GM19463 (cell line): ENCODE measurements around the gene PRSS1.
"Not testable (repeated sequence)": the region's sequence is repeated elsewhere in the genome, so short reads cannot be mapped to it uniquely, and the experiment has no call there.

Experiments used
- ATAC-seq: cut with Tn5 transposase; IDR thresholded peaks from one replicate; pipeline ENCODE4 v1.9.1; 2021; ENCODE audit warnings: mild to moderate bottlenecking, moderate library complexity; ENCODE audit not compliant: unreplicated experiment

The PRSS1 gene

DNA sequence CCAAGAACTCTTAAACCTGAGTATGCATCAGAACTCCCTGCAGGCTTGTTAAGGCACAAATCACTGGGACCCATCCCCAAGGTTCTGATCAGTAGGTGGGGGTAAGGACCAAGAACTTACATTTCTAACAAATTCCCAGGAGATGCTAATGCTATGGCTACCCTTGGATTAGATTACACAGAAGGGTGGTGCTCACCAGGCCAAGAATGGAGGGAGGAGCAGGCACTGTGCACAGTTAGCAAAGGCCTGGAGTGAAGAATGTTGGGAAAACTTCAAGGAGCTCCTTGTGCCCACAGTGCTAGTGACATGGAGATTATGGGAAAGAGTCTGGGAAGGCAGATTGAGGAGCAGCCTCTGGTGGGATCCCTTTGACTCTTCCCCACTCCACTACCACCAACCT lies 23.4 kb downstream of the PRSS1 start:
- no peak for ATAC-seq

- no peak for ATAC-seq
Measured at GRCh38 chr7:142773230-142773629, 24.0 kb downstream of the PRSS1 start.

GRCh38 chr7:142773937-142774744 lies 24.9 kb downstream of the PRSS1 start:
- ATAC-seq, result no peak

GRCh38 chr7:142774826-142775225 lies 25.6 kb downstream of the PRSS1 start:
- ATAC-seq, result no peak

GRCh38 chr7:142775351-142776115 lies 26.3 kb downstream of the PRSS1 start:
- ATAC-seq, result not testable (repeated sequence)

DNA sequence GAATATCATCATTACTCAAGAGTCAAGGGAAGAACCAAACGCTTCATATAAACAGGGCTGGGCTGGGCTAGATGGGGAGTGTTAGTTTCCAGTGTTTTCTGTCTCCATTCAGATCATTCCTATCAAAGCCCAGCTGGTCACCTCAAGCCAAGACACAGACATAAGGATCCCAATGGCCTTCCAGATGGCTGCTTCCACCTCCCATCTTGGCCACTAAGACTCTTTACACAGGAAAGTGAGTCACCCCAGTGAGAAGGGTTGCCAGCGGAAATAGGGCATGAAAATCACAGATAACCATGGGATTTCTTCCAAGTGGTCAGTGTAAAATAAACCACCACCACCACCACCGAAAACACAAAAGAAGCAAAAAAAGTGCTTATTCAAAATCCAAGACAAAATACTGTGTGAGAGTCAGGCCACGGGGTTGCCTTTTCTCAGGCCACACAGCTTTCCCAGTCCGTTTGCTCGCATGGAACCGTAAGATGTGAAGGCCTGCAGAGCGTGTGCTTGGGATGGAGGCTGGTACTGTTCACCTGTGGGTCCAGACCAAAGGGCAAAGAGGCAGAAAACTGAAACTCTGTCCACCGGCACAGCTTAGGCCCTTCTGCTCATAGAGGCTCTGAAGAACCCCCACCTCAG lies 27.1 kb downstream of the PRSS1 start:
- ATAC-seq, result no peak

GRCh38 chr7:142776845-142777225 lies 27.6 kb downstream of the PRSS1 start:
- ATAC-seq, result not testable (repeated sequence)

GRCh38 chr7:142777318-142777717 lies 28.0 kb downstream of the PRSS1 start:
- no peak for ATAC-seq

GRCh38 chr7:142782922-142783900 lies 33.9 kb downstream of the PRSS1 start:
- ATAC-seq, result peak; percentile 93

GRCh38 chr7:142784096-142784495 lies 34.8 kb downstream of the PRSS1 start:
- no peak for ATAC-seq

DNA sequence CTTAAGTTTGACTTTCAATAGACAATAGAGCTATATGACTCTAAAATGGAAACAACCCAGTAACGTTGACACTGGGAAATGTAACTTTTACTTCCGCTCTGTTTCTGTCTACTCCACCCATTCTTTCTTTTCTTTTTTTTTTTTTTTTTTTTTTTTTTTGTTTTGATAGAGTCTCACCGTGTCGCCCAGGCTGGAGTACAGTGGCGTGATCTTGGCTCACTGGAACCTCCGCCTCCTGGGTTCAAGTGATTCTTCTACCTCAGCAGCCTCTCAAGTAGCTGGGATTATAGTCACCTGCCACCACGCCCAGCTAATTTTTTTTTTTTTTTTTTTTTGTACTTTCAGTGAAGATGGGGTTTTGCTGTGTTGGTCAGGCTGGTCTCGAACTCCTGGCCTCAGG lies 35.4 kb downstream of the PRSS1 start:
- ATAC-seq, result no peak

DNA sequence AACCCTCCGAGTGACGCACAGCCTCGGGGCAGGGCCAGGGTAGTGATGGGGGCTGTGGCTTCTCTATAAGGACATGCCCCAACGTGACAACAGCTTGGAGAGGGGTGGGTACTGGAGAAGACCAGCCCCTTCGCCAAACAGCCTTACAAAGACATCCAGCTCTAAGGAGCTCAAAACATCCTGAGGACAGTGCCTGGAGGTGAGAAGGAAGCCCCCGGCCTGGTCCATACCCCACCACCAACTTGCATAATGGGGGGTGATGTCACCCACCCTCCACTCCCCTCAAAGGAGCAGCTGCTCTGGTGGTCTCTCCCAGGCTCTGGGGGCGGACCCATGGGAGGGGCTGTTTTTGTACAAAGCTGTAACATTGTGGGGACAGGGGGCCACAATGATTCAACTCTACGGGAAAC lies 36.6 kb downstream of the PRSS1 start:
- no peak for ATAC-seq

GRCh38 chr7:142787034-142787768 lies 37.9 kb downstream of the PRSS1 start:
- ATAC-seq, result no peak

GRCh38 chr7:142787783-142788182 lies 38.5 kb downstream of the PRSS1 start:
- ATAC-seq, result no peak

- ATAC-seq, result no peak
Measured at GRCh38 chr7:142788303-142789289, 39.3 kb downstream of the PRSS1 start.

DNA sequence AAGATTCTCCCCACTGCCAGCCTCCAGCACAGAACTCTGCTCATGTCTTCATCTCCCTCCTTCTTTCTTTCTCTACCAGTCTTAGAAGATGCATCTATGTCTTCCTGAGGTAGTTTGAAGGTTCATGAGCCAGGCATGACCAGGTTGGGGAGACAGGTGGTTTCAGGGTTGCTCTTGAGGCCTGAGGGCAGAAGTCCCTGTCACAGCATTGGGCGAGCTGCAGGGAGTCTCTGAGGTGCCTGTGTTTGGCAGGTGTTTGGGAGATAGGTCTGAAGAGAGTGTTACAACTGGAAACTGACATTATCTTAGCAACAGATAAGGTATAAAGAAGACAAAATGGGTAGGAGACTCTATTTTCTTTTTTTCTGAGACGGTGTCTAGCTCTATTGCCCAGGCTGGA lies 40.2 kb downstream of the PRSS1 start:
- ATAC-seq, result no peak

- ATAC-seq, result no peak
Measured at GRCh38 chr7:142790056-142790455, 40.8 kb downstream of the PRSS1 start.

DNA sequence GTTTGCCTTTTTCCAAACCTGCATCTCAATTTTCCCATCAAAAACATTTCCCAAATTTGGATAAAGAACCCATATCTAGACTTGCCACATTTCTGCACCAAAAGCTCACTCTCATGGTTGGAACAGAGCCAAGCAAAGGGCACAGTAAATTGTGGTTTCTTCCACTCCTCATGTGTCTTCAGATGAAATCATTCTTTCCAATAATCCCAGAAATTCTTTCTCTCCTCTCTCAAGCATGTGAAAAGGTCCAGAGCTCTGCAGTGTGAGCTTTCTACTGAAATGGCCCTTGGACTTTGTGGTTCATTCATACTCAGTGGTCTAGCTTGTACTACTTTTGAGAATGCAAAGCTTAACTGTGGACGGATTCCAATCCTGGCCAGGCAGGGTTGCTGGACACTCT lies 41.3 kb downstream of the PRSS1 start:
- no peak for ATAC-seq

GRCh38 chr7:142791502-142791901 lies 42.2 kb downstream of the PRSS1 start:
- ATAC-seq, result no peak
